Activated naive CD8-positive, alpha-beta T cell treated with anti-CD3 and anti-CD28 coated beads, Interleukin-2, amount 10 ng/mL, durations not matched to agents 7 days and 5 days (primary cell): ENCODE results near the gene ARV1. TPM values are rescaled to one million over a fixed set of nuclear protein-coding genes. Genes with fewer than 3 reads are reported as not detected.
"Not testable (repeated sequence)": the region's sequence is repeated elsewhere in the genome, so short reads cannot be mapped to it uniquely, and the experiment has no call there.

ENCODE experiments used
- ATAC-seq: fragments of 150-1000 bp; cut with Tn5 transposase; one replicate; pipeline ENCODE4 v1.10.0; 2021; ENCODE audit warnings: low read depth, moderate library complexity
- POLR2A ChIA-PET: fragments of 350-600 bp; sonication (Branson Sonifier 250); formaldehyde crosslinking; loops from one replicate; lab custom pipeline; 2021; ENCODE audit warnings: antibody characterized with exemption; lab: Charles Lee
- DNase-seq: peaks from one replicate; pipeline ENCODE4 v3.0.0; 2021
- H3K27ac Mint-ChIP-seq: one replicate; pipeline ENCODE4 v1.8.0; 2022; ENCODE audit warnings: mild to moderate bottlenecking, mixed read lengths
- H3K27me3 Mint-ChIP-seq: one replicate; pipeline ENCODE4 v1.8.0; 2022; ENCODE audit warnings: mild to moderate bottlenecking, moderate library complexity, mixed read lengths
- H3K36me3 Mint-ChIP-seq: one replicate; pipeline ENCODE4 v1.8.0; 2021; ENCODE audit warnings: mild to moderate bottlenecking, mixed read lengths
- H3K4me1 Mint-ChIP-seq: one replicate; pipeline ENCODE4 v1.8.0; 2021; ENCODE audit warnings: mixed read lengths
- H3K4me3 Mint-ChIP-seq: one replicate; pipeline ENCODE4 v1.8.0; 2022; ENCODE audit warnings: mild to moderate bottlenecking, moderate library complexity, mixed read lengths
- H3K9me3 Mint-ChIP-seq: one replicate; pipeline ENCODE4 v1.8.0; 2021; ENCODE audit warnings: mixed read lengths
- total RNA-seq, 2 experiments: library from RNA; stranded (reverse); gene quantifications; one replicate each; pipeline ENCODE4 v1.2.3, GENCODE V29; 2021

The ARV1 gene
- total RNA-seq, 2 experiments from 2014 or later, result 17.4 to 18.6 TPM

GRCh38 chr1:230982696-230983095 lies 3.8 kb downstream of the ARV1 start:
- DNase-seq, result no peak
- peaks cover 14% of the 10 kb centered on the region for H3K4me1 Mint-ChIP-seq
- H3K9me3 Mint-ChIP-seq, result no peaks in the 10 kb centered on the region
- peaks cover 7% of the 10 kb centered on the region for H3K36me3 Mint-ChIP-seq
- H3K27me3 Mint-ChIP-seq, result no peaks in the 10 kb centered on the region
- no peak overlapping the region for H3K4me3 Mint-ChIP-seq
- ATAC-seq, result no peak
- H3K27ac Mint-ChIP-seq, result no peak overlapping the region
- POLR2A ChIA-PET, result no interaction called here

GRCh38 chr1:230983811-230984210 lies 4.9 kb downstream of the ARV1 start:
- ATAC-seq (no peak), DNase-seq (no peak)
- POLR2A ChIA-PET, result no interaction called here
- H3K36me3 Mint-ChIP-seq, result peaks cover 9% of the 10 kb centered on the region
- H3K9me3 Mint-ChIP-seq, result no peaks in the 10 kb centered on the region
- H3K4me1 Mint-ChIP-seq, result peaks cover 14% of the 10 kb centered on the region
- no peak overlapping the region for H3K4me3 Mint-ChIP-seq
- no peaks in the 10 kb centered on the region for H3K27me3 Mint-ChIP-seq
- H3K27ac Mint-ChIP-seq, result no peak overlapping the region

GRCh38 chr1:230984622-230985515 lies 6.0 kb downstream of the ARV1 start:
- peaks cover 13% of the 10 kb centered on the region for H3K36me3 Mint-ChIP-seq
- ATAC-seq, POLR2A ChIA-PET, H3K9me3 Mint-ChIP-seq, H3K27me3 Mint-ChIP-seq, DNase-seq, H3K27ac Mint-ChIP-seq, H3K4me3 Mint-ChIP-seq: not testable (repeated sequence)
- H3K4me1 Mint-ChIP-seq, result peaks cover 12% of the 10 kb centered on the region

- POLR2A ChIA-PET, result interaction anchor here (0.7 kb wide), 1 partner anchor 39 kb away, joined by 3 read pairs; no protein-coding TSS in a partner anchor
- H3K36me3 Mint-ChIP-seq, result peaks cover 13% of the 10 kb centered on the region
- no peak overlapping the region for H3K27ac Mint-ChIP-seq
- no peak overlapping the region for H3K4me3 Mint-ChIP-seq
- no peaks in the 10 kb centered on the region for H3K27me3 Mint-ChIP-seq
- H3K9me3 Mint-ChIP-seq, result no peaks in the 10 kb centered on the region
- DNase-seq, result no peak
- H3K4me1 Mint-ChIP-seq, result peaks cover 7% of the 10 kb centered on the region
- no peak for ATAC-seq
These were observed 6.8 kb downstream of the ARV1 start for GRCh38 chr1:230985711-230986110.

- POLR2A ChIA-PET, result no interaction called here
- H3K4me1 Mint-ChIP-seq, result peaks cover 12% of the 10 kb centered on the region
These were observed 8.1 kb downstream of the ARV1 start for GRCh38 chr1:230986976-230987375.

GRCh38 chr1:230987448-230987847 lies 8.6 kb downstream of the ARV1 start:
- Mint-ChIP-seq H3K27ac (no peak overlapping the region), H3K36me3 (peaks cover 16% of the 10 kb centered on the region), H3K27me3 (no peaks in the 10 kb centered on the region), H3K9me3 (no peaks in the 10 kb centered on the region), H3K4me3 (no peak overlapping the region), H3K4me1 (peaks cover 12% of the 10 kb centered on the region)
- POLR2A ChIA-PET, result no interaction called here
- ATAC-seq (no peak), DNase-seq (no peak)

More at GRCh38 chr1:230986976-230987375, 8.1 kb downstream of the ARV1 start:
- Mint-ChIP-seq H3K27ac (no peak overlapping the region), H3K4me3 (no peak overlapping the region), H3K36me3 (peaks cover 16% of the 10 kb centered on the region), H3K9me3 (no peaks in the 10 kb centered on the region), H3K27me3 (no peaks in the 10 kb centered on the region)
- ATAC-seq, result no peak
- no peak for DNase-seq

- no peak for DNase-seq
- ATAC-seq, result no peak
- Mint-ChIP-seq H3K9me3 (no peaks in the 10 kb centered on the region), H3K27ac (no peak overlapping the region), H3K36me3 (peaks cover 13% of the 10 kb centered on the region), H3K4me1 (peaks cover 9% of the 10 kb centered on the region), H3K4me3 (no peak overlapping the region), H3K27me3 (no peaks in the 10 kb centered on the region)
- POLR2A ChIA-PET, result no interaction called here
These were observed 13.3 kb downstream of the ARV1 start for GRCh38 chr1:230992100-230992774.

- ATAC-seq (no peak), DNase-seq (no peak)
- POLR2A ChIA-PET, result no interaction called here
- no peak overlapping the region for H3K27ac Mint-ChIP-seq
- H3K27me3 Mint-ChIP-seq, result no peaks in the 10 kb centered on the region
- no peak overlapping the region for H3K4me3 Mint-ChIP-seq
- peaks cover 18% of the 10 kb centered on the region for H3K36me3 Mint-ChIP-seq
- H3K4me1 Mint-ChIP-seq, result peaks cover 5% of the 10 kb centered on the region
- H3K9me3 Mint-ChIP-seq, result no peaks in the 10 kb centered on the region
These were observed 16.0 kb downstream of the ARV1 start for GRCh38 chr1:230994860-230995259.

GRCh38 chr1:231000201-231000600 lies 21.3 kb downstream of the ARV1 start:
- Mint-ChIP-seq H3K9me3 (peaks cover 10% of the 10 kb centered on the region), H3K4me3 (no peak overlapping the region), H3K36me3 (peaks cover 40% of the 10 kb centered on the region), H3K4me1 (no peaks in the 10 kb centered on the region), H3K27ac (no peak overlapping the region), H3K27me3 (no peaks in the 10 kb centered on the region)
- DNase-seq (no peak), ATAC-seq (no peak)
- POLR2A ChIA-PET, result no interaction called here

GRCh38 chr1:231000639-231001038 lies 21.7 kb downstream of the ARV1 start:
- Mint-ChIP-seq H3K4me3 (no peak overlapping the region), H3K4me1 (no peaks in the 10 kb centered on the region), H3K36me3 (peaks cover 42% of the 10 kb centered on the region), H3K9me3 (peaks cover 13% of the 10 kb centered on the region), H3K27me3 (no peaks in the 10 kb centered on the region), H3K27ac (no peak overlapping the region)
- POLR2A ChIA-PET, result no interaction called here
- no peak for DNase-seq
- ATAC-seq, result no peak

GRCh38 chr1:231001892-231002291 lies 23.0 kb downstream of the ARV1 start:
- ATAC-seq, result no peak
- H3K36me3 Mint-ChIP-seq, result peaks cover 45% of the 10 kb centered on the region
- H3K27me3 Mint-ChIP-seq, result no peaks in the 10 kb centered on the region
- H3K27ac Mint-ChIP-seq, result no peak overlapping the region
- no peak for DNase-seq
- no peak overlapping the region for H3K4me3 Mint-ChIP-seq
- H3K4me1 Mint-ChIP-seq, result no peaks in the 10 kb centered on the region
- POLR2A ChIA-PET, result interaction anchor here (0.6 kb wide), 1 partner anchor 626 kb away, joined by 7 read pairs; no protein-coding TSS in a partner anchor
- H3K9me3 Mint-ChIP-seq, result peaks cover 25% of the 10 kb centered on the region

GRCh38 chr1:231007535-231007934 lies 28.6 kb downstream of the ARV1 start:
- H3K4me1 Mint-ChIP-seq, DNase-seq, POLR2A ChIA-PET, H3K27me3 Mint-ChIP-seq, H3K4me3 Mint-ChIP-seq, ATAC-seq, H3K27ac Mint-ChIP-seq: not testable (repeated sequence)
- Mint-ChIP-seq H3K9me3 (peaks cover 29% of the 10 kb centered on the region), H3K36me3 (peaks cover 26% of the 10 kb centered on the region)

GRCh38 chr1:231011360-231011759 lies 32.5 kb downstream of the ARV1 start:
- peaks cover 9% of the 10 kb centered on the region for H3K9me3 Mint-ChIP-seq
- peaks cover 4% of the 10 kb centered on the region for H3K36me3 Mint-ChIP-seq
- no peak overlapping the region for H3K4me3 Mint-ChIP-seq
- DNase-seq (no peak), ATAC-seq (no peak)
- POLR2A ChIA-PET, result no interaction called here
- H3K27me3 Mint-ChIP-seq, result peaks cover 2% of the 10 kb centered on the region
- H3K27ac Mint-ChIP-seq, result no peak overlapping the region
- H3K4me1 Mint-ChIP-seq, result no peaks in the 10 kb centered on the region
